Breast epithelium (tissue), 3 donors: Measurements from ENCODE around the gene TMEM243.

Experiments used
- POLR2A ChIP-seq: fragments of 450-650 bp; IDR thresholded peaks from one replicate; pipeline ENCODE4 v1.6.1; 2016; ENCODE audit warnings: antibody characterized with exemption, mild to moderate bottlenecking, moderate library complexity
- TF ChIP-seq, protein P1 (sequence below), 3 donors: fragments of 450-650 bp; IDR thresholded peaks; one replicate each; pipeline ENCODE4 v1.5.1; 2016 to 2017; ENCODE audit warnings: antibody characterized with exemption in 3 of 3, mild to moderate bottlenecking in 3 of 3, moderate library complexity in 3 of 3

DNA sequence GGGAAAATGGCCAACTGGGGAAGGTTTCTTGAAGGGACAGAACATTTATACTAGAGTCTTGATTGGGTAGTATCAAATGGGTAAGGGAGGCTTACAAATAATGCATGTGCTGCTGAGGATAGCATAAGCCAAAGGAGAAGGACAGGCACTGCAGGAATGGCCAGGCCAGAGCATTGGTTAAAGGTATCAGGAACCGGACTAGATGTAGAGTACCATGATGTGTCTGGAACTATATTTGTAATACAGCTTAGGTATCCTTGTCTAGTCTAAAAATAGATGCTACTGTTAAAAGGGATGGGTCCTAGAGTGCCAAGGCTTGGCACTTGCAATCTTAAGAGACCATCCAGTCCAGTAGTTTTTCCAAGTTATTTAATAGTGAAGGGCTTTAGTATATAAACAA is 20.3 kb downstream of the TMEM243 start:
- TF ChIP-seq, protein P1, sequence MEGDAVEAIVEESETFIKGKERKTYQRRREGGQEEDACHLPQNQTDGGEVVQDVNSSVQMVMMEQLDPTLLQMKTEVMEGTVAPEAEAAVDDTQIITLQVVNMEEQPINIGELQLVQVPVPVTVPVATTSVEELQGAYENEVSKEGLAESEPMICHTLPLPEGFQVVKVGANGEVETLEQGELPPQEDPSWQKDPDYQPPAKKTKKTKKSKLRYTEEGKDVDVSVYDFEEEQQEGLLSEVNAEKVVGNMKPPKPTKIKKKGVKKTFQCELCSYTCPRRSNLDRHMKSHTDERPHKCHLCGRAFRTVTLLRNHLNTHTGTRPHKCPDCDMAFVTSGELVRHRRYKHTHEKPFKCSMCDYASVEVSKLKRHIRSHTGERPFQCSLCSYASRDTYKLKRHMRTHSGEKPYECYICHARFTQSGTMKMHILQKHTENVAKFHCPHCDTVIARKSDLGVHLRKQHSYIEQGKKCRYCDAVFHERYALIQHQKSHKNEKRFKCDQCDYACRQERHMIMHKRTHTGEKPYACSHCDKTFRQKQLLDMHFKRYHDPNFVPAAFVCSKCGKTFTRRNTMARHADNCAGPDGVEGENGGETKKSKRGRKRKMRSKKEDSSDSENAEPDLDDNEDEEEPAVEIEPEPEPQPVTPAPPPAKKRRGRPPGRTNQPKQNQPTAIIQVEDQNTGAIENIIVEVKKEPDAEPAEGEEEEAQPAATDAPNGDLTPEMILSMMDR (IDR thresholded peaks at IDR 0.05), result no peak
- no peak for TF ChIP-seq POLR2A
